MCF 10A (cell line): Measurements from ENCODE around the gene ENO4. TPM values are rescaled to one million over a fixed set of nuclear protein-coding genes. Genes with fewer than 3 reads are reported as not detected.

ENCODE experiments used
- BruUV-seq: library from RNA; stranded (reverse); fragments of 400-500 nt; replicated peaks from 2 replicates; lab custom pipeline; 2021; lab: Mats Ljungman, UMichigan
- CTCF ChIA-PET: fragments of 300-600 bp; sonication (Branson Sonifier 250); formaldehyde crosslinking; extraction: SDS; loops from one replicate; lab custom pipeline; 2021; ENCODE audit warnings: antibody characterized with exemption, inconsistent platforms; lab: Yijun Ruan, JAX
- POLR2A ChIA-PET: fragments of 300-600, 350-650 bp; sonication (Branson Sonifier 250); formaldehyde crosslinking; extraction: SDS; loops from one replicate; lab custom pipeline; 2020; ENCODE audit warnings: antibody characterized with exemption, inconsistent platforms; lab: Yijun Ruan, JAX
- DNase-seq: peaks from one replicate; pipeline ENCODE4 v3.0.0-alpha.2; 2018; ENCODE audit not compliant: unreplicated experiment
- H3K27ac Mint-ChIP-seq: one replicate; pipeline ENCODE4 v1.8.0; 2022; ENCODE audit warnings: mild to moderate bottlenecking, low read depth, mixed read lengths; ENCODE audit not compliant: unreplicated experiment
- H3K27me3 Mint-ChIP-seq: one replicate; pipeline ENCODE4 v1.8.0; 2022; ENCODE audit warnings: mixed read lengths; ENCODE audit not compliant: insufficient read depth, unreplicated experiment
- H3K36me3 Mint-ChIP-seq: one replicate; pipeline ENCODE4 v1.8.0; 2022; ENCODE audit warnings: mild to moderate bottlenecking, moderate library complexity, mixed read lengths; ENCODE audit not compliant: insufficient read depth, unreplicated experiment
- H3K4me1 Mint-ChIP-seq: one replicate; pipeline ENCODE4 v1.8.0; 2022; ENCODE audit warnings: mixed read lengths; ENCODE audit not compliant: insufficient read depth, unreplicated experiment
- H3K4me3 Mint-ChIP-seq: one replicate; pipeline ENCODE4 v1.8.0; 2022; ENCODE audit warnings: mild to moderate bottlenecking, moderate library complexity, mixed read lengths; ENCODE audit not compliant: unreplicated experiment
- H3K9me3 Mint-ChIP-seq: one replicate; pipeline ENCODE4 v1.8.0; 2022; ENCODE audit warnings: mixed read lengths; ENCODE audit not compliant: unreplicated experiment
- CTCF ChIP-seq: fragments of 200-600 bp; IDR thresholded peaks from one replicate; pipeline ENCODE4 v1.8.0; 2022; ENCODE audit warnings: antibody characterized with exemption, mild to moderate bottlenecking; ENCODE audit not compliant: unreplicated experiment
- intact Hi-C: fragments of 100-400 bp; cut with micrococcal nuclease; formaldehyde crosslinking; loops from 2 replicates; pipeline ENCODE4 v1.14.1; 2022
- total RNA-seq: library from RNA; stranded (reverse); gene quantifications from 2 replicates; pipeline ENCODE4 v1.2.3, GENCODE V29; 2022

The ENO4 gene
- total RNA-seq, 1 experiment from 2014 or later, result not detected

GRCh38 chr10:116875897-116876296 lies 26.6 kb downstream of the ENO4 start:
- DNase-seq, result no peak
- no TSS peak for BruUV-seq

DNA sequence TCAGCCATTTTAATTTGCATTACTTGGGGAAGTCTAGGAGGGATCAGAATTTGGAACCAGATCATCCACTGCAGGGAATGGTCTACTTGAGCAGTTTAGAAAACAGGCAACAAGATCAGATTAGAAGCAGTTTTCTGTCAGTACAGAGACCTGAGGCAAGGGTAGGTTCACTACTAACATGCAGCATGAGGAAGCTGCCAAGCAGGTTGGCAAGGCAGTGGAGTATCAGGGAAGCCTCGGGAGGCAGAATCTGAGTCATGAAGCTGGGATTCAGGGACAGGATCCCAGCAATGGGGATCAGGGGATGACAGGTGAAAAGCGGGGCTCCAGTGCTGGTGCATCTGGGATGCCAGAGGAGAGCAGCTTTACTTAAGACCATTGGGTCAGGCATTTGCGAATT lies 28.1 kb downstream of the ENO4 start:
- POLR2A ChIA-PET, result interaction anchor here (1.7 kb wide), 1 partner anchor 11 kb away, joined by 5 read pairs; no protein-coding TSS in a partner anchor

More at GRCh38 chr10:116875897-116876296, 26.6 kb downstream of the ENO4 start:
- H3K36me3 Mint-ChIP-seq, result no peaks in the 10 kb centered on the region
- TF ChIP-seq CTCF, result no peak
- H3K9me3 Mint-ChIP-seq, result no peaks in the 10 kb centered on the region
- H3K27me3 Mint-ChIP-seq, result no peaks in the 10 kb centered on the region
- CTCF ChIA-PET, result interaction anchor here (0.6 kb wide), 1 partner anchor 125 kb away, joined by 3 read pairs; no protein-coding TSS in a partner anchor
- no peak overlapping the region for H3K27ac Mint-ChIP-seq
- intact Hi-C loops, result no loop called here
- no peaks in the 10 kb centered on the region for H3K4me1 Mint-ChIP-seq
- H3K4me3 Mint-ChIP-seq, result no peak overlapping the region
- POLR2A ChIA-PET, result interaction anchor here (1.2 to 1.7 kb wide), 3 partner anchors 11 to 26 kb away, joined by 3 to 5 read pairs (median 3); partner anchors contain the start of gene ENO4

GRCh38 chr10:116878123-116878522 lies 28.8 kb downstream of the ENO4 start:
- no peaks in the 10 kb centered on the region for H3K27me3 Mint-ChIP-seq
- no peaks in the 10 kb centered on the region for H3K36me3 Mint-ChIP-seq
- DNase-seq, result no peak
- H3K4me1 Mint-ChIP-seq, result no peaks in the 10 kb centered on the region
- H3K4me3 Mint-ChIP-seq, result no peak overlapping the region
- no peaks in the 10 kb centered on the region for H3K9me3 Mint-ChIP-seq
- ChIA-PET CTCF (interaction anchor here (0.5 to 1.1 kb wide), 2 partner anchors 11 to 1690 kb away, joined by 3 read pairs; no protein-coding TSS in a partner anchor), POLR2A (no interaction called here)
- no TSS peak for BruUV-seq
- intact Hi-C loops, result no loop called here
- no peak for TF ChIP-seq CTCF
- H3K27ac Mint-ChIP-seq, result no peak overlapping the region

More for the DNA sequence above, 28.1 kb downstream of the ENO4 start:
- no peaks in the 10 kb centered on the region for H3K27me3 Mint-ChIP-seq
- no peak overlapping the region for H3K4me3 Mint-ChIP-seq
- no peak for TF ChIP-seq CTCF
- H3K9me3 Mint-ChIP-seq, result no peaks in the 10 kb centered on the region
- CTCF ChIA-PET, result interaction anchor here (0.8 to 1.1 kb wide), 2 partner anchors 12 to 298 kb away, joined by 3 read pairs; no protein-coding TSS in a partner anchor
- no peak for DNase-seq
- BruUV-seq, result no TSS peak
- H3K4me1 Mint-ChIP-seq, result no peaks in the 10 kb centered on the region
- intact Hi-C loops, result no loop called here
- no peak overlapping the region for H3K27ac Mint-ChIP-seq
- no peaks in the 10 kb centered on the region for H3K36me3 Mint-ChIP-seq

DNA sequence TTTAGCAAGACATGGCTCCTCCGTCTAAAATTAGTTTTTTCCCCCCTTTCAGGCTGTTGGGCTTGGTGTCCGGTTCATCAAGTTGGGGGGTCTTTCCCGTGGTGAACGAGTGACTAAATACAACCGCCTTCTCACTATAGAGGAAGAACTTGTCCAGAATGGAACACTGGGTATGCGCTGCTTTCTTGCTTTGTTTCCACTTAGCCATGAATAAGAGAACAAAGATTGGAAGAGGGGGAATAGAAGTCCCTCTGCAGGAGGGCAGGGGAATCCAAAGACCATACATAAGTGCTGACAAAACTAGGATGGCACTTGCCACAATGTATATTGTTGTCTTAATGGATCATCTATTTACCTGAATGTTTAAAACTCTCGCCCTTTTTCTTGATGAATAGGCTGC lies 30.5 kb downstream of the ENO4 start:
- intact Hi-C loops, result no loop called here
- POLR2A ChIA-PET, result no interaction called here
- no peak overlapping the region for H3K27ac Mint-ChIP-seq
- H3K9me3 Mint-ChIP-seq, result no peaks in the 10 kb centered on the region
- H3K4me3 Mint-ChIP-seq, result no peak overlapping the region
- H3K36me3 Mint-ChIP-seq, result no peaks in the 10 kb centered on the region
- DNase-seq, result no peak
- no TSS peak for BruUV-seq
- TF ChIP-seq CTCF, result no peak
- CTCF ChIA-PET, result interaction anchor here (0.8 kb wide), 1 partner anchor 9 kb away, joined by 3 read pairs; no protein-coding TSS in a partner anchor
- no peaks in the 10 kb centered on the region for H3K4me1 Mint-ChIP-seq
- H3K27me3 Mint-ChIP-seq, result no peaks in the 10 kb centered on the region
